WTC11 (cell line): ENCODE results near the gene TCF12. TPM values are rescaled to one million over a fixed set of nuclear protein-coding genes. Genes with fewer than 3 reads are reported as not detected.

ENCODE experiments used
- ATAC-seq: fragments of 200-7000 bp; cut with Tn5 transposase; 2 replicates; pipeline ENCODE4 v1.10.0; 2021; ENCODE audit warnings: mild to moderate bottlenecking, moderate library complexity
- CTCF ChIA-PET: fragments of 300-600 bp; sonication (Branson Sonifier 250); formaldehyde crosslinking; loops from one replicate; lab custom pipeline; 2021; ENCODE audit warnings: antibody characterized with exemption; lab: Charles Lee
- POLR2A ChIA-PET: fragments of 350-600 bp; sonication (Branson Sonifier 250); formaldehyde crosslinking; loops from one replicate; lab custom pipeline; 2021; ENCODE audit warnings: antibody characterized with exemption; lab: Charles Lee
- DNase-seq: peaks from one replicate; pipeline ENCODE4 v3.0.0; 2021; ENCODE audit warnings: low spot score
- H3K27ac Mint-ChIP-seq: 2 replicates; pipeline ENCODE4 v1.8.0; 2021; ENCODE audit warnings: mixed read lengths
- H3K27me3 Mint-ChIP-seq: 2 replicates; pipeline ENCODE4 v1.8.0; 2021; ENCODE audit warnings: low read depth, mild to moderate bottlenecking, moderate library complexity, mixed read lengths
- H3K36me3 Mint-ChIP-seq: 2 replicates; pipeline ENCODE4 v1.8.0; 2021; ENCODE audit warnings: mixed read lengths
- H3K4me1 Mint-ChIP-seq: 2 replicates; pipeline ENCODE4 v1.8.0; 2022; ENCODE audit warnings: mixed read lengths
- H3K4me3 Mint-ChIP-seq: 2 replicates; pipeline ENCODE4 v1.8.0; 2021; ENCODE audit warnings: mild to moderate bottlenecking, moderate library complexity, mixed read lengths
- H3K9me3 Mint-ChIP-seq: 2 replicates; pipeline ENCODE4 v1.8.0; 2021; ENCODE audit warnings: mixed read lengths
- ATF1 ChIP-seq: sonication (generic); formaldehyde crosslinking; IDR thresholded peaks from 2 replicates; pipeline ENCODE4 v1.8.1; 2023; ENCODE audit warnings: mild to moderate bottlenecking, moderate library complexity, missing genetic modification reagents
- E2F1 ChIP-seq: sonication (generic); formaldehyde crosslinking; IDR thresholded peaks from 2 replicates; pipeline ENCODE4 v1.8.0; 2022; ENCODE audit warnings: mild to moderate bottlenecking, missing genetic modification reagents
- E2F4 ChIP-seq: sonication (generic); formaldehyde crosslinking; IDR thresholded peaks from 2 replicates; pipeline ENCODE4 v1.8.1; 2022; ENCODE audit warnings: low read depth, mild to moderate bottlenecking, moderate library complexity, missing genetic modification reagents, borderline replicate concordance
- ELF4 ChIP-seq: sonication (generic); formaldehyde crosslinking; IDR thresholded peaks from 2 replicates; pipeline ENCODE4 v1.8.1; 2022; ENCODE audit warnings: low read depth, mild to moderate bottlenecking, moderate library complexity, missing genetic modification reagents
- ERG ChIP-seq: fragments of 250-450 bp; sonication (Bioruptor Pico); IDR thresholded peaks from 2 replicates; pipeline ENCODE4 v1.8.0; 2021; ENCODE audit warnings: mild to moderate bottlenecking
- HMGXB4 ChIP-seq: sonication (generic); formaldehyde crosslinking; IDR thresholded peaks from 2 replicates; pipeline ENCODE4 v1.8.1; 2023; ENCODE audit warnings: mild to moderate bottlenecking, moderate library complexity, missing genetic modification reagents
- NR1H2 ChIP-seq: sonication (generic); formaldehyde crosslinking; IDR thresholded peaks from 2 replicates; pipeline ENCODE4 v1.9.0; 2021; ENCODE audit warnings: mild to moderate bottlenecking, moderate library complexity, missing genetic modification reagents
- PRRX2 ChIP-seq: fragments of 250-450 bp; sonication (Bioruptor Pico); IDR thresholded peaks from 2 replicates; pipeline ENCODE4 v1.8.0; 2021; ENCODE audit warnings: mild to moderate bottlenecking
- SMAD4 ChIP-seq: sonication (generic); formaldehyde crosslinking; IDR thresholded peaks from 2 replicates; pipeline ENCODE4 v1.8.0; 2022; ENCODE audit warnings: mild to moderate bottlenecking, missing genetic modification reagents
- STAT6 ChIP-seq: sonication (generic); formaldehyde crosslinking; conservative IDR thresholded peaks from 2 replicates; pipeline ENCODE4 v1.8.1; 2023; ENCODE audit warnings: mild to moderate bottlenecking, low read depth, missing genetic modification reagents, moderate library complexity
- ZNF232 ChIP-seq: sonication (generic); formaldehyde crosslinking; IDR thresholded peaks from 2 replicates; pipeline ENCODE4 v1.8.0; 2022; ENCODE audit warnings: mild to moderate bottlenecking, missing genetic modification reagents
- ZNF416 ChIP-seq: fragments of 250-450 bp; sonication (Bioruptor Pico); IDR thresholded peaks from 2 replicates; pipeline ENCODE4 v1.9.0; 2021; ENCODE audit warnings: mild to moderate bottlenecking, inconsistent platforms
- total RNA-seq: library from RNA; stranded (reverse); gene quantifications from 3 replicates; pipeline ENCODE4 v1.2.3, GENCODE V29; 2021
- TF ChIP-seq, protein P1 (sequence below): sonication (generic); formaldehyde crosslinking; IDR thresholded peaks from 2 replicates; pipeline ENCODE4 v1.8.1; 2023; ENCODE audit warnings: mild to moderate bottlenecking, missing genetic modification reagents, moderate library complexity
- TF ChIP-seq, protein P2 (sequence below): sonication (generic); formaldehyde crosslinking; IDR thresholded peaks from 2 replicates; pipeline ENCODE4 v1.8.0; 2022; ENCODE audit warnings: mild to moderate bottlenecking, missing genetic modification reagents
- TF ChIP-seq, protein P3 (sequence below): sonication (generic); formaldehyde crosslinking; IDR thresholded peaks from 2 replicates; pipeline ENCODE4 v1.8.0; 2023; ENCODE audit warnings: missing genetic modification reagents
- TF ChIP-seq, protein P4 (sequence below): sonication (generic); formaldehyde crosslinking; IDR thresholded peaks from 2 replicates; pipeline ENCODE4 v1.8.1; 2022; ENCODE audit warnings: mild to moderate bottlenecking, missing genetic modification reagents, moderate library complexity, borderline replicate concordance

Gene TCF12
- total RNA-seq, 1 experiment from 2014 or later = 73.2 TPM

- H3K36me3 Mint-ChIP-seq = peaks cover 13% of the 10 kb centered on the region
- H3K27ac Mint-ChIP-seq = no peak overlapping the region
- DNase-seq (no peak), ATAC-seq (no peak)
- no peak overlapping the region for H3K4me3 Mint-ChIP-seq
- TF ChIP-seq HMGXB4 (CRISPR knock-in tag) = no peak
- TF ChIP-seq, protein P1, sequence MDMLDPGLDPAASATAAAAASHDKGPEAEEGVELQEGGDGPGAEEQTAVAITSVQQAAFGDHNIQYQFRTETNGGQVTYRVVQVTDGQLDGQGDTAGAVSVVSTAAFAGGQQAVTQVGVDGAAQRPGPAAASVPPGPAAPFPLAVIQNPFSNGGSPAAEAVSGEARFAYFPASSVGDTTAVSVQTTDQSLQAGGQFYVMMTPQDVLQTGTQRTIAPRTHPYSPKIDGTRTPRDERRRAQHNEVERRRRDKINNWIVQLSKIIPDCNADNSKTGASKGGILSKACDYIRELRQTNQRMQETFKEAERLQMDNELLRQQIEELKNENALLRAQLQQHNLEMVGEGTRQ = no peak
- TF ChIP-seq, protein P2, sequence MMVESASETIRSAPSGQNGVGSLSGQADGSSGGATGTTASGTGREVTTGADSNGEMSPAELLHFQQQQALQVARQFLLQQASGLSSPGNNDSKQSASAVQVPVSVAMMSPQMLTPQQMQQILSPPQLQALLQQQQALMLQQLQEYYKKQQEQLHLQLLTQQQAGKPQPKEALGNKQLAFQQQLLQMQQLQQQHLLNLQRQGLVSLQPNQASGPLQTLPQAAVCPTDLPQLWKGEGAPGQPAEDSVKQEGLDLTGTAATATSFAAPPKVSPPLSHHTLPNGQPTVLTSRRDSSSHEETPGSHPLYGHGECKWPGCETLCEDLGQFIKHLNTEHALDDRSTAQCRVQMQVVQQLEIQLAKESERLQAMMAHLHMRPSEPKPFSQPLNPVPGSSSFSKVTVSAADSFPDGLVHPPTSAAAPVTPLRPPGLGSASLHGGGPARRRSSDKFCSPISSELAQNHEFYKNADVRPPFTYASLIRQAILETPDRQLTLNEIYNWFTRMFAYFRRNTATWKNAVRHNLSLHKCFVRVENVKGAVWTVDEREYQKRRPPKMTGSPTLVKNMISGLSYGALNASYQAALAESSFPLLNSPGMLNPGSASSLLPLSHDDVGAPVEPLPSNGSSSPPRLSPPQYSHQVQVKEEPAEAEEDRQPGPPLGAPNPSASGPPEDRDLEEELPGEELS (CRISPR knock-in tag) = no peak
- TF ChIP-seq, protein P3, sequence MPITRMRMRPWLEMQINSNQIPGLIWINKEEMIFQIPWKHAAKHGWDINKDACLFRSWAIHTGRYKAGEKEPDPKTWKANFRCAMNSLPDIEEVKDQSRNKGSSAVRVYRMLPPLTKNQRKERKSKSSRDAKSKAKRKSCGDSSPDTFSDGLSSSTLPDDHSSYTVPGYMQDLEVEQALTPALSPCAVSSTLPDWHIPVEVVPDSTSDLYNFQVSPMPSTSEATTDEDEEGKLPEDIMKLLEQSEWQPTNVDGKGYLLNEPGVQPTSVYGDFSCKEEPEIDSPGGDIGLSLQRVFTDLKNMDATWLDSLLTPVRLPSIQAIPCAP = no peak
- TF ChIP-seq E2F1 (CRISPR knock-in tag) = no peak
- TF ChIP-seq ZNF232 (CRISPR knock-in tag) = no peak
- no peak for TF ChIP-seq SMAD4
- TF ChIP-seq ELF4 (CRISPR knock-in tag) = no peak
- TF ChIP-seq ATF1 (CRISPR knock-in tag) = no peak
- no peak for TF ChIP-seq PRRX2
- TF ChIP-seq NR1H2 (CRISPR knock-in tag) = no peak
- no peak for TF ChIP-seq STAT6
- TF ChIP-seq ERG (CRISPR knock-in tag) = no peak
- no peak for TF ChIP-seq E2F4 (CRISPR knock-in tag)
- TF ChIP-seq ZNF416 (CRISPR knock-in tag) = no peak
- TF ChIP-seq, protein P4, sequence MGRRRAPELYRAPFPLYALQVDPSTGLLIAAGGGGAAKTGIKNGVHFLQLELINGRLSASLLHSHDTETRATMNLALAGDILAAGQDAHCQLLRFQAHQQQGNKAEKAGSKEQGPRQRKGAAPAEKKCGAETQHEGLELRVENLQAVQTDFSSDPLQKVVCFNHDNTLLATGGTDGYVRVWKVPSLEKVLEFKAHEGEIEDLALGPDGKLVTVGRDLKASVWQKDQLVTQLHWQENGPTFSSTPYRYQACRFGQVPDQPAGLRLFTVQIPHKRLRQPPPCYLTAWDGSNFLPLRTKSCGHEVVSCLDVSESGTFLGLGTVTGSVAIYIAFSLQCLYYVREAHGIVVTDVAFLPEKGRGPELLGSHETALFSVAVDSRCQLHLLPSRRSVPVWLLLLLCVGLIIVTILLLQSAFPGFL (CRISPR knock-in tag) = no peak
- POLR2A ChIA-PET = no interaction called here
- peaks cover 12% of the 10 kb centered on the region for H3K4me1 Mint-ChIP-seq
- H3K9me3 Mint-ChIP-seq = peaks cover 9% of the 10 kb centered on the region
- CTCF ChIA-PET = no interaction called here
- H3K27me3 Mint-ChIP-seq = no peaks in the 10 kb centered on the region; the same call in 1 of the 2 replicates
These were observed 11.7 kb upstream of the TCF12 start for GRCh38 chr15:56906766-56907165.
